Measurements from ENCODE around the gene CLASP2. TPM values are rescaled to one million over a fixed set of nuclear protein-coding genes. Genes with fewer than 3 reads are reported as not detected.

The CLASP2 gene
- total and polyA plus RNA-seq, 7 experiments from 2014 or later, result 7.4 to 83.8 (median 70.5) TPM

- Histone ChIP-seq H3K36me3 (ENCODE audit: control insufficient read depth in 2 of 3, insufficient read depth in 3 of 3, low read length in 3 of 3) (peaks cover 0 to 4% (median 3%) of the 10 kb centered on the region in 3 experiments), H3K9me3 (ENCODE audit: control insufficient read depth in 2 of 3, low read length in 3 of 3) (peaks cover 0 to 13% (median 0%) of the 10 kb centered on the region in 3 experiments), H3K4me1 (ENCODE audit: control insufficient read depth in 2 of 2, insufficient read depth in 2 of 2, low read length in 2 of 2) (no peaks in the 10 kb centered on the region), H3K27ac (ENCODE audit: low read depth, low read length) (no peak overlapping the region), H3K4me3 (ENCODE audit: low read length) (no peak overlapping the region), H3K27me3 (ENCODE audit: control insufficient read depth in 2 of 2, insufficient read depth in 2 of 2, low read length in 2 of 2) (no peaks in the 10 kb centered on the region)
- intact Hi-C loops (cut with micrococcal nuclease), result no loop called here
- Mint-ChIP-seq H3K4me3 (no peak overlapping the region), H3K27me3 (no peaks in the 10 kb centered on the region), H3K36me3 (peaks cover 16 to 63% (median 61%) of the 10 kb centered on the region in 5 donors), H3K9me3 (peaks cover 2 to 49% (median 27%) of the 10 kb centered on the region in 11 donors), H3K4me1 (peaks cover 6 to 60% (median 52%) of the 10 kb centered on the region in 7 donors), H3K27ac (no peak overlapping the region)
- ATAC-seq (no peak), DNase-seq (no peak)
- CTCF ChIA-PET, result no interaction called here
- POLR2A ChIA-PET, result no interaction called here
These were observed 12.0 kb downstream of the CLASP2 start for GRCh38 chr3:33706056-33706455.

GRCh38 chr3:33704891-33705290, 13.2 kb downstream of the CLASP2 start:
- ChIA-PET CTCF (no interaction called here), POLR2A (no interaction called here)
- H3K27me3 ChIP-seq (ENCODE audit: control insufficient read depth in 2 of 2, insufficient read depth in 2 of 2, low read length in 2 of 2), result no peaks in the 10 kb centered on the region
- H3K36me3 ChIP-seq (ENCODE audit: control insufficient read depth in 2 of 3, insufficient read depth in 3 of 3, low read length in 3 of 3), result peaks cover 0 to 4% (median 3%) of the 10 kb centered on the region in 3 experiments
- peaks cover 0 to 13% (median 0%) of the 10 kb centered on the region in 3 experiments for H3K9me3 ChIP-seq (ENCODE audit: control insufficient read depth in 2 of 3, low read length in 3 of 3)
- no peaks in the 10 kb centered on the region for H3K27me3 Mint-ChIP-seq
- H3K27ac ChIP-seq (ENCODE audit: low read depth, low read length), result no peak overlapping the region
- no peaks in the 10 kb centered on the region for H3K4me1 ChIP-seq (ENCODE audit: control insufficient read depth in 2 of 2, insufficient read depth in 2 of 2, low read length in 2 of 2)
- H3K4me3 ChIP-seq (ENCODE audit: low read length), result no peak overlapping the region
- no peak for ATAC-seq
- no peak for DNase-seq
- H3K36me3 Mint-ChIP-seq, result peaks cover 16 to 68% (median 66%) of the 10 kb centered on the region in 5 donors
- intact Hi-C loops (cut with micrococcal nuclease), result no loop called here
- H3K27ac Mint-ChIP-seq, result no peak overlapping the region
- no peak overlapping the region for H3K4me3 Mint-ChIP-seq
- peaks cover 2 to 54% (median 28%) of the 10 kb centered on the region in 11 donors for H3K9me3 Mint-ChIP-seq
- H3K4me1 Mint-ChIP-seq, result peaks cover 6 to 65% (median 52%) of the 10 kb centered on the region in 7 donors

GRCh38 chr3:33699275-33699674, 18.8 kb downstream of the CLASP2 start:
- H3K27me3 Mint-ChIP-seq, result no peaks in the 10 kb centered on the region
- Histone ChIP-seq H3K4me1 (ENCODE audit: control insufficient read depth in 2 of 2, insufficient read depth in 2 of 2, low read length in 2 of 2) (no peaks in the 10 kb centered on the region), H3K27ac (ENCODE audit: low read depth, low read length) (no peak overlapping the region), H3K27me3 (ENCODE audit: control insufficient read depth in 2 of 2, insufficient read depth in 2 of 2, low read length in 2 of 2) (no peaks in the 10 kb centered on the region), H3K9me3 (ENCODE audit: control insufficient read depth in 2 of 3, low read length in 3 of 3) (peaks cover 0 to 13% (median 0%) of the 10 kb centered on the region in 3 experiments), H3K36me3 (ENCODE audit: control insufficient read depth in 2 of 3, insufficient read depth in 3 of 3, low read length in 3 of 3) (peaks cover 0 to 4% (median 0%) of the 10 kb centered on the region in 3 experiments), H3K4me3 (ENCODE audit: low read length) (no peak overlapping the region)
- intact Hi-C loops (cut with micrococcal nuclease), result no loop called here
- H3K27ac Mint-ChIP-seq, result peak overlapping the region in 1 of 9 donors; percentile 12
- ATAC-seq (no peak), DNase-seq (no peak)
- H3K4me1 Mint-ChIP-seq, result peaks cover 3 to 66% (median 41%) of the 10 kb centered on the region in 7 donors
- peaks cover 13 to 53% (median 48%) of the 10 kb centered on the region in 5 donors for H3K36me3 Mint-ChIP-seq
- peak overlapping the region in 2 of 10 donors; percentile 1 to 39 for H3K4me3 Mint-ChIP-seq
- H3K9me3 Mint-ChIP-seq, result peaks cover 2 to 46% (median 23%) of the 10 kb centered on the region in 11 donors
- ChIA-PET CTCF (no interaction called here), POLR2A (no interaction called here)

GRCh38 chr3:33694944-33695343, 23.1 kb downstream of the CLASP2 start:
- Mint-ChIP-seq H3K27ac (peak overlapping the region in 7 of 9 donors; percentile 4 to 49 (median 44)), H3K9me3 (peaks cover 0 to 8% (median 2%) of the 10 kb centered on the region in 11 donors), H3K4me3 (no peak overlapping the region), H3K4me1 (peaks cover 3 to 47% (median 29%) of the 10 kb centered on the region in 7 donors), H3K27me3 (no peaks in the 10 kb centered on the region), H3K36me3 (peaks cover 7 to 28% (median 20%) of the 10 kb centered on the region in 5 donors)
- ATAC-seq, result no peak
- H3K36me3 ChIP-seq (ENCODE audit: control insufficient read depth in 2 of 3, insufficient read depth in 3 of 3, low read length in 3 of 3), result no peaks in the 10 kb centered on the region
- no peak overlapping the region for H3K27ac ChIP-seq (ENCODE audit: low read depth, low read length)
- no peak overlapping the region for H3K4me3 ChIP-seq (ENCODE audit: low read length)
- intact Hi-C loops (cut with micrococcal nuclease), result no loop called here
- no peaks in the 10 kb centered on the region for H3K9me3 ChIP-seq (ENCODE audit: control insufficient read depth in 2 of 3, low read length in 3 of 3)
- DNase-seq, result no peak
- ChIA-PET POLR2A (no interaction called here), CTCF (interaction anchor here (0.6 kb wide), 1 partner anchor 608 kb away, joined by 4 read pairs; no protein-coding TSS in a partner anchor)
- H3K27me3 ChIP-seq (ENCODE audit: control insufficient read depth in 2 of 2, insufficient read depth in 2 of 2, low read length in 2 of 2), result no peaks in the 10 kb centered on the region
- H3K4me1 ChIP-seq (ENCODE audit: control insufficient read depth in 2 of 2, insufficient read depth in 2 of 2, low read length in 2 of 2), result no peaks in the 10 kb centered on the region

- no peaks in the 10 kb centered on the region for H3K27me3 ChIP-seq (ENCODE audit: control insufficient read depth in 2 of 2, insufficient read depth in 2 of 2, low read length in 2 of 2)
- ChIA-PET POLR2A (no interaction called here), CTCF (no interaction called here)
- H3K36me3 ChIP-seq (ENCODE audit: control insufficient read depth in 2 of 3, insufficient read depth in 3 of 3, low read length in 3 of 3), result no peaks in the 10 kb centered on the region
- no peaks in the 10 kb centered on the region for H3K9me3 ChIP-seq (ENCODE audit: control insufficient read depth in 2 of 3, low read length in 3 of 3)
- ATAC-seq (no peak), DNase-seq (no peak)
- H3K27ac ChIP-seq (ENCODE audit: low read depth, low read length), result no peak overlapping the region
- no peak overlapping the region for H3K4me3 ChIP-seq (ENCODE audit: low read length)
- no peak overlapping the region for H3K4me3 Mint-ChIP-seq
- peaks cover 0 to 43% (median 11%) of the 10 kb centered on the region in 5 donors for H3K36me3 Mint-ChIP-seq
- H3K27me3 Mint-ChIP-seq, result no peaks in the 10 kb centered on the region
- no peaks in the 10 kb centered on the region for H3K4me1 ChIP-seq (ENCODE audit: control insufficient read depth in 2 of 2, insufficient read depth in 2 of 2, low read length in 2 of 2)
- no peak overlapping the region for H3K27ac Mint-ChIP-seq
- H3K4me1 Mint-ChIP-seq, result peaks cover 3 to 21% (median 14%) of the 10 kb centered on the region in 7 donors
- intact Hi-C loops (cut with micrococcal nuclease), result no loop called here
- H3K9me3 Mint-ChIP-seq, result no peaks in the 10 kb centered on the region
These were observed 27.7 kb downstream of the CLASP2 start for GRCh38 chr3:33690341-33690740.

GRCh38 chr3:33687406-33688010, 30.5 kb downstream of the CLASP2 start:
- H3K36me3 ChIP-seq (ENCODE audit: control insufficient read depth in 2 of 3, insufficient read depth in 3 of 3, low read length in 3 of 3), result peaks cover 0 to 11% (median 4%) of the 10 kb centered on the region in 3 experiments
- ATAC-seq (no peak), DNase-seq (no peak)
- H3K9me3 ChIP-seq (ENCODE audit: control insufficient read depth in 2 of 3, low read length in 3 of 3), result no peaks in the 10 kb centered on the region
- H3K4me3 ChIP-seq (ENCODE audit: low read length), result no peak overlapping the region
- no peaks in the 10 kb centered on the region for H3K27me3 Mint-ChIP-seq
- POLR2A ChIA-PET, result no interaction called here
- no peaks in the 10 kb centered on the region for H3K27me3 ChIP-seq (ENCODE audit: control insufficient read depth in 2 of 2, insufficient read depth in 2 of 2, low read length in 2 of 2)
- H3K4me3 Mint-ChIP-seq, result no peak overlapping the region
- H3K4me1 ChIP-seq (ENCODE audit: control insufficient read depth in 2 of 2, insufficient read depth in 2 of 2, low read length in 2 of 2), result no peaks in the 10 kb centered on the region
- peak overlapping the region in 2 of 9 donors; percentile 10 to 24 for H3K27ac Mint-ChIP-seq
- CTCF ChIA-PET, result no interaction called here
- peaks cover 0 to 35% (median 9%) of the 10 kb centered on the region in 5 donors for H3K36me3 Mint-ChIP-seq
- intact Hi-C loops (cut with micrococcal nuclease), result no loop called here
- no peaks in the 10 kb centered on the region for H3K9me3 Mint-ChIP-seq
- peaks cover 0 to 3% (median 0%) of the 10 kb centered on the region in 7 donors for H3K4me1 Mint-ChIP-seq
- H3K27ac ChIP-seq (ENCODE audit: low read depth, low read length), result no peak overlapping the region

- peaks cover 0 to 8% (median 0%) of the 10 kb centered on the region in 3 experiments for H3K9me3 ChIP-seq (ENCODE audit: control insufficient read depth in 2 of 3, low read length in 3 of 3)
- no peaks in the 10 kb centered on the region for H3K27me3 ChIP-seq (ENCODE audit: control insufficient read depth in 2 of 2, insufficient read depth in 2 of 2, low read length in 2 of 2)
- intact Hi-C loops (cut with micrococcal nuclease), result no loop called here
- H3K4me3 Mint-ChIP-seq, result no peak overlapping the region
- H3K4me1 ChIP-seq (ENCODE audit: control insufficient read depth in 2 of 2, insufficient read depth in 2 of 2, low read length in 2 of 2), result no peaks in the 10 kb centered on the region
- DNase-seq, result no peak
- peaks cover 28 to 57% (median 44%) of the 10 kb centered on the region in 5 donors for H3K36me3 Mint-ChIP-seq
- no peaks in the 10 kb centered on the region for H3K27me3 Mint-ChIP-seq
- no peak overlapping the region for H3K4me3 ChIP-seq (ENCODE audit: low read length)
- H3K36me3 ChIP-seq (ENCODE audit: control insufficient read depth in 2 of 3, insufficient read depth in 3 of 3, low read length in 3 of 3), result peaks cover 0 to 16% (median 8%) of the 10 kb centered on the region in 3 experiments
- ChIA-PET CTCF (no interaction called here), POLR2A (no interaction called here)
- peaks cover 0 to 3% (median 0%) of the 10 kb centered on the region in 7 donors for H3K4me1 Mint-ChIP-seq
- H3K27ac ChIP-seq (ENCODE audit: low read depth, low read length), result no peak overlapping the region
- H3K9me3 Mint-ChIP-seq, result peaks cover 3 to 23% (median 10%) of the 10 kb centered on the region in 11 donors
- H3K27ac Mint-ChIP-seq, result no peak overlapping the region
- ATAC-seq, result no peak
These were observed 35.3 kb downstream of the CLASP2 start for GRCh38 chr3:33682770-33683169.
